KOPT-K1 (cell line): ENCODE measurements around the gene VEGFD.
A peak's percentile ranks its signal among the peaks of the same experiment; 100 is the strongest.
"Not testable (repeated sequence)": the region's sequence is repeated elsewhere in the genome, so short reads cannot be mapped to it uniquely, and the experiment has no call there.

Source experiments
- H3K27ac ChIP-seq: fragments of 200-600 bp; sonication (generic); 2 replicates; pipeline ENCODE4 v1.5.1; 2016; ENCODE audit warnings: antibody characterized with exemption, mild to moderate bottlenecking, low read depth, low read length; ENCODE audit not compliant: poor library complexity, severe bottlenecking
- H3K36me3 ChIP-seq: fragments of 200-600 bp; sonication (generic); 2 replicates; pipeline ENCODE4 v1.5.1; 2017; ENCODE audit warnings: antibody characterized with exemption, mild to moderate bottlenecking, low read length, moderate library complexity; ENCODE audit not compliant: insufficient read depth
- H3K9me3 ChIP-seq: fragments of 200-600 bp; sonication (generic); 2 replicates; pipeline ENCODE4 v1.5.1; 2017; ENCODE audit warnings: antibody characterized with exemption, low read length, mild to moderate bottlenecking; ENCODE audit not compliant: insufficient read depth, poor library complexity, severe bottlenecking

VEGFD gene

DNA sequence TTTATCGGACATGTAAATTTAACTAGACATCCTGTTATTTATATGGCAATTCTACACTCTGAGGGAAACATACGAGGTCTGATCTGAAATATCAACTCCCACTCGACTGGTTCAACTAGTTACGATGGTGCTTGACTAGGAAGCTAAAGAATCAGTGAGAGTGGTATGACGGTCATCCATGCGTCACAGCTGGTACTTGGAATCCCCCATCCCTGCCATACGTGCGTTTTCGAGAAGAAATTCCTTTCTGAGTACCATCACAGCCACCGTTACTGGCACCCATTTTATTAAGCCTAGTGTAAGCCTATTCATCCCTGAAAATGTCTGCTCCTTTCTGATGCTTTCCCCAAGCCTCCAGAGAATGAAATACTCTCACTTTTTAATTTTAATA is 48.2 kb downstream of the VEGFD start:
- Histone ChIP-seq H3K9me3 (no peaks in the 10 kb centered on the region), H3K27ac (no peak overlapping the region), H3K36me3 (peaks cover 22% of the 10 kb centered on the region)

DNA sequence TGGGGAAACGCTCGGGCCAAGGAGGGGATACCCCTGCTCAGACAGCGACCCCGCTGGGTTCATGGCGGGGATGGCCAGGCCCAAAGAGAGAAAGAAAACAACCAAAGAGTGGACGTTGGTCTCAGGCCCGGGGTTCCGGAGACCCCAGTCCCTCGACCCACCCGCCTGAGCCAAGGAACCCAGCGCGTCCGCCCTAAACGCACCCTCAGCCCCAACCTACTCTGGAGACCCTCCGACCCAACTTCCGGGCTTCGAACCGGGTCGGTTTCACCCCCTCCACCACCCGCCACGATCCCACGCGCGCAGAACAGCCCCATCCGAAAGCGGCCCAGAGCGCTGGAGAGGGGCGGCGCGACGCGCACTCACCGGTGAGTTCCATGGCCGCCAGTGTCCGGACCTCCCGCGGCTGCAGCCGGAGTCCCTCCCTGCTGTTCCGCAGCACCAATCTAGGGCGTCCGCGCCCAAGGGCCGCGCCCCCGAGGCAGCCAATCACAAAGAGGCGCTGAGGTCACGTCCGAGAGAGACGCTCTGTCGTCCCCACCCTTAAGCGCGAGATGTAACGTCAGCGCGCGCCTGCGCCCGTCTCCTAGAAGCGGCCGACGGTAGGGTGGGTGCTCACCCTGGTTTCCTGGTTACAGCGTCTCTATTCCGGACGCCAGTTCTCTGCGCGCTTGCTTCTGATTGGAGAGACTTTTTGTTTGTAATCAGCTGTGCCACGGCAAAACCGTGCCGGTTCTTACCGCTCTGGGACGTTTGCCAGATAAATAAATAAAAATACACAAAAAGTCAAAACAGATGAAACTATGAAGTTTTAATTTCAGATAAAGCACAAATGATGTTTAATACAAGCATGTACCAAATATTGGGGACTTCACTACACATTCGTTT is 48.8 kb downstream of the VEGFD start, which contains the start of gene PIGA:
Gene PIGA (minus strand): TSS at position 389 of the 888 bp plus-strand sequence. CDS start 3,593 bp downstream, outside the sequence.
- H3K36me3 ChIP-seq, result peaks cover 29% of the 10 kb centered on the region
- peak within 1 kb of the TSS; percentile 65 for H3K27ac ChIP-seq
- no peaks in the 10 kb centered on the region for H3K9me3 ChIP-seq

GRCh38 chrX:15334561-15334960 is 49.7 kb downstream of the VEGFD start:
- no peaks in the 10 kb centered on the region for H3K9me3 ChIP-seq
- H3K36me3 ChIP-seq, result peaks cover 29% of the 10 kb centered on the region
- H3K27ac ChIP-seq, result peak overlapping the region; percentile 65

- no peaks in the 10 kb centered on the region for H3K9me3 ChIP-seq
- H3K36me3 ChIP-seq, result peaks cover 49% of the 10 kb centered on the region
- no peak overlapping the region for H3K27ac ChIP-seq
Measured at GRCh38 chrX:15328821-15329220, 55.4 kb downstream of the VEGFD start.

GRCh38 chrX:15328131-15328530 is 56.1 kb downstream of the VEGFD start:
- Histone ChIP-seq H3K9me3 (no peaks in the 10 kb centered on the region), H3K36me3 (peaks cover 50% of the 10 kb centered on the region), H3K27ac (no peak overlapping the region)

DNA sequence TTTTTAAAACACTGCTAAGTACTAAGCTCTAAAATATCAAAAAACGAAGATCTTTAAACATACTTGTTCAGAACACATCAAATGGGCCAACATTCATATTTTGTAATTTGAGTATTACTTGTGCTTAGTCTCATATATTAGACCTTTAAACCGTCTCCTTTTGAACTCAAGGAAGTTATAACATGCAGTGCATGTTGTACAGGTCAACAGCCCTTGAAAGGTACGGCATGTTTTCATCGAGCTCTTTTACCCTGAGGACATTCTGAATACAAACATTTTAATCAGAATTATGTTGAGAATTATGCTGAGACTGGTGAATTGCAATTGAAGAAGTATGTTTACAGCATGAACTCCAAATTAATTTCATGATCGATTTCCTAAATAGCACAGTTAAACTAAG is 61.7 kb downstream of the VEGFD start:
- H3K27ac ChIP-seq, result no peak overlapping the region
- H3K9me3 ChIP-seq, result no peaks in the 10 kb centered on the region
- H3K36me3 ChIP-seq, result peaks cover 45% of the 10 kb centered on the region

DNA sequence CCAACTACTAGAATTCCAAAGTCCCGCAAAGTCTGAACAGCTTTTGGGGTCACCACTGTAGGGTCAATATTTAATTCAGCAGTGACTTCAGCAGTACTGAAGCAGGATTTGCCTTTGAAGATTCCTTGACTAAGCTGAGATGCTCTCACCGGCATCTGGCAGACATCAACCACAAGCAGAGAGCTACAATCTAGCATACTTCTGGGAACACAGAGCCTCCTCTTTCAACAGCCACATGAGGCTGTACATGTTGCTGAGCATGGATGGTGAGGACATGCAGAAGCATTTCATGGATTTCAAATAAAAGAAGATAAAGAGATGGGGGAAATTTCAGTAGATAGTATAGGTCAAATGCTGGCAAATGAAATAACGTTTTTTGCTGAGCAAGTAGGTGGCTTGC is 62.1 kb downstream of the VEGFD start:
- Histone ChIP-seq H3K27ac (no peak overlapping the region), H3K36me3 (peaks cover 45% of the 10 kb centered on the region), H3K9me3 (no peaks in the 10 kb centered on the region)

DNA sequence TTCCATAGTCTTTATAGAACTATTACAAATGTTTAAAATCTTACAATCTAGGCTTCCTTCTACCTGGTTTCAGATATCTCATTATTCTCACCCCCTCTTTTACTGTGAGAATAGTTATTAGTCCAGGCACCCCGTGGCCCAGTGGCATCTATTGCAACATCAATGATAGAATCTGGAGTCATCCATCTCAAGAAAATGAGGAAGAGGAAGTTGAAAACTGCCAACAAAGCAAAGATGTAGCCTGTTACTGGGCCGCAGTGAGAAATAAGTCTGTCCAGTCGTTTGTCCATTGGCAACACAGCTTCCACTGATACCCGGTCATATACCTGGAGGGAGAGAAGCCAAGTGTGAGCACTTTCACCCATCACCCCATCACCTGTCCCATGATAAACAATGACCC is 62.8 kb downstream of the VEGFD start:
- H3K27ac ChIP-seq, result no peak overlapping the region
- peaks cover 45% of the 10 kb centered on the region for H3K36me3 ChIP-seq
- H3K9me3 ChIP-seq, result no peaks in the 10 kb centered on the region

DNA sequence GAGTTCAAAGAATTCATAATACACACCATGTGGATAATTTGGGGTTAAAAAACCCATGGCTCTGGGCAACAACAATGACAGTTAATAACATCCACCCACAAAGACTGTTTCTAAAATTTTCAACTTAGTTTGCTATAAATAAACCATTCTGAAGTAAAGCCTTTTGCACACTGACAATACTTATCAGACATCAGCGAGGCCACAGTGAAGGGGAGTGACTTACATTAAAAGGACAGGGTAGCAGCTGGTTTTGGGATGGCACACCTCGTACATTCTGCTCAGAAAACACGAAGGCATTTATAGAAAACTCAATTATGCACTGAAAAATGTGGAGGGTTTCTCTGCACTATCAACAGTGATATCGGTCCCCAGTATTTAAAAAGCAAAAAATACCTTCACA is 63.9 kb downstream of the VEGFD start:
- peaks cover 45% of the 10 kb centered on the region for H3K36me3 ChIP-seq
- no peaks in the 10 kb centered on the region for H3K9me3 ChIP-seq
- no peak overlapping the region for H3K27ac ChIP-seq

DNA sequence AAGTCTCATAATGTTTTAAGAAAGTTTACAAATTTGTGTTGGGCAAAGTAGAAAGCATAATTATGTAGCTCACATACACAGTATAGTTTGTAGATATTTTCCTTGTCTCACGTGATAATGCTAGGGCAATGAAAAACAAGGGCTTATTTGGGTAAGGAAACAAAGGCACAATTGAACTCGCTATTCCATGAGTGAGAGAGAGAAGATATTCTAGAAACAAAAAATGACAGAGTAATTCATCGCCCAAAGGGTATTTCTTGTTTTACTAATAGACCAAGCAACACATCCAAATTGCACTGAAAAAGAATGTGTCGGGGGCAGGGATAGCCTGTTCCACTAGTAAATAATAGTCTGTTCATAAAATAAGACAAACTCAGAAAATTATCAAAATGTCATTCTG is 65.1 kb downstream of the VEGFD start:
- Histone ChIP-seq H3K36me3 (peaks cover 37% of the 10 kb centered on the region), H3K9me3 (no peaks in the 10 kb centered on the region), H3K27ac (no peak overlapping the region)

- H3K27ac ChIP-seq, result no peak within 1 kb of the TSS
- H3K9me3 ChIP-seq, result no peaks in the 10 kb centered on the region
- H3K36me3 ChIP-seq, result 0 out of 2 replicates have a peak, but pooled peaks cover 3% of the 10 kb centered on the region
Measured at GRCh38 chrX:15315509-15315908, 68.7 kb downstream of the VEGFD start, which contains the start of gene ASB11. Gene ASB11, minus strand, starts transcription at chrX:15315640. Its CDS starts 35 bp downstream, at chrX:15315605.

DNA sequence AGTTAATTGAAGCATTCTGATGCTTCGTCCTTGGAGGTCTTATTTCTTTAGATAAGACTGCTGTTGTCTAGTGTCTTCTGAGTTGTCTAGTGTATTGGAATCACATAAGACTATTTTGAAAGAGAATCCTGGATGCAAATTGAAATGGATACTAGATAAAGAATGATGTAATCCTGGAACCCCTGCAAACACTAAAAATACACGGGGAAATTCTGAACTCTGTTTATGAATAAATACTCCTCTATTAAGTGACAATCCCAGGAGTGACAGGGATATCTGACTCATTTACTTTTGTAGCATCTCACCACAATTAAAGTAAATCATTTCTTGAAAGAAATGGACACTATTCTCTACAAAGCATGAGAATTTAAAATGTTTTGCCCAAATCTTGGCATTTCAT is 69.7 kb downstream of the VEGFD start:
- Histone ChIP-seq H3K36me3 (no peaks in the 10 kb centered on the region), H3K9me3 (no peaks in the 10 kb centered on the region), H3K27ac (no peak overlapping the region)

GRCh38 chrX:15311119-15311518 is 73.1 kb downstream of the VEGFD start:
- no peaks in the 10 kb centered on the region for H3K36me3 ChIP-seq
- H3K27ac ChIP-seq, result no peak overlapping the region
- H3K9me3 ChIP-seq, result no peaks in the 10 kb centered on the region

- no peak overlapping the region for H3K27ac ChIP-seq
- no peaks in the 10 kb centered on the region for H3K9me3 ChIP-seq
- H3K36me3 ChIP-seq, result no peaks in the 10 kb centered on the region
Measured at GRCh38 chrX:15310117-15310516, 74.1 kb downstream of the VEGFD start.

DNA sequence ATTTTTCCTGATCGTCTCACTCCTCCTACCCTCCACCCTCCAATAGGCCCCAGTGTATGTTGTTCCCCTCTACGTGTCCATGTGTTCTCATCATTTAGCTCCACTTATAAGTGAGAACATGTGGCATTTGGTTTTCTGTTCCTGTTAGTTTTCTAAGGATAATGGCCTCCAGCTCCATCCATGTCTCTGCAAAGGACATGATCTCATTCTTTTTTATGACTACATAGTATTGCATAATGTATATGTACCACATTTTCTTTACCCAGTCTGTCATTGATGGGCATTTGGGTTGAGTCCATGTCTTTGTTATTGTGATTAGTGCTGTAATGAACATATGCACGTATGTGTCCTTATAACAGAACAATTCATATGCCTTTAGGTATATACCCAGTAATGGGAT is 78.3 kb downstream of the VEGFD start:
- not testable (repeated sequence) for H3K36me3 ChIP-seq, H3K27ac ChIP-seq, H3K9me3 ChIP-seq

DNA sequence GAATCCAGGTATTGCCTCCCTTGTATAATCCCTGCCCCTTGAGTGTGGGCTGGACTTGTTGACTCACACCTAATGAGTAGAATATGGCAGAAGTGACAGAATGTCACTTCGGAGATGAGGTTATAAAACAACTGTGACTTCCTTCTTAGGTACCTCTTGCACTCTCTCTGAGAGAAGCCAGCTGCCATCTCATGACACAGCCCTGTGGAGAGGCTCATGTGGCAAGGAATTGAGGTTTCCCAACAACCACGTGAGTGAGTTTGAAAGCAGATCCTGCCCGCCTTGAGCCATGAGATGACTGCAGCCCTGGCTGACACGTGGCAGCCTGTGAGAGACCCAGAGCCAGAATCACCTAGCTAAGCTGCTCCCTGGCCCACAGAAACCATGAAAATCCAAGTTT is 82.3 kb downstream of the VEGFD start:
- Histone ChIP-seq H3K27ac (no peak overlapping the region), H3K9me3 (no peaks in the 10 kb centered on the region), H3K36me3 (no peaks in the 10 kb centered on the region)
